Activated CD4-positive, alpha-beta T cell treated with anti-CD3 and anti-CD28 coated beads, Interleukin-2, Interleukin-4, amounts not matched to agents 100 ng/mL and 50 ng/mL, durations not matched to agents 16 hours and 8 hours (primary cell): Measurements from ENCODE around the gene SMARCD3.
A peak's percentile ranks its signal among the peaks of the same experiment; 100 is the strongest.

Experiments
- DNase-seq: peaks from one replicate; pipeline ENCODE4 v3.0.0-alpha.2; 2020; ENCODE audit warnings: low spot score

The SMARCD3 gene

DNA sequence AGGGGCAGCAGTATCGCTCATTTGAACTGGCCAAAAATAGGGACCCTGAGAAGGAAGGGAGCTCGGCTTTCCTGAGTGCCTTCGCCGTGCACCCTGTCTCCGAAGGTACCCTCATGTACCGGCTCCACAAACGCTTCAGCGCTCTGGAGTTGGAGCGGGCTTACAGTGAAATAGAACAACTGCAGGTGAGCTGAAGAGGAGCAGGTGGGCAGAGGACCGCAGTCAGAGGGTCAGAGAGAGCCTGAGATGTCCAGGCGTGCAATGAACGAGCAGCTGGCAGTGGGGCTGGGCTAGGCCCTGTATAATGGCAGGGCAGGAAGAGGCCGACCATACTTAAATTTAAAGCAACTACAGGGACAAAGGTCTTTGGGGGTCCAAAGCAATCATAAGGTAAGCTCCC lies 12.1 kb downstream of the SMARCD3 start:
- no peak for DNase-seq

- DNase-seq: no peak
Observed at GRCh38 chr7:151235091-151235787, 13.3 kb downstream of the SMARCD3 start.

- no peak for DNase-seq
Observed at GRCh38 chr7:151233804-151234203, 14.7 kb downstream of the SMARCD3 start.

DNA sequence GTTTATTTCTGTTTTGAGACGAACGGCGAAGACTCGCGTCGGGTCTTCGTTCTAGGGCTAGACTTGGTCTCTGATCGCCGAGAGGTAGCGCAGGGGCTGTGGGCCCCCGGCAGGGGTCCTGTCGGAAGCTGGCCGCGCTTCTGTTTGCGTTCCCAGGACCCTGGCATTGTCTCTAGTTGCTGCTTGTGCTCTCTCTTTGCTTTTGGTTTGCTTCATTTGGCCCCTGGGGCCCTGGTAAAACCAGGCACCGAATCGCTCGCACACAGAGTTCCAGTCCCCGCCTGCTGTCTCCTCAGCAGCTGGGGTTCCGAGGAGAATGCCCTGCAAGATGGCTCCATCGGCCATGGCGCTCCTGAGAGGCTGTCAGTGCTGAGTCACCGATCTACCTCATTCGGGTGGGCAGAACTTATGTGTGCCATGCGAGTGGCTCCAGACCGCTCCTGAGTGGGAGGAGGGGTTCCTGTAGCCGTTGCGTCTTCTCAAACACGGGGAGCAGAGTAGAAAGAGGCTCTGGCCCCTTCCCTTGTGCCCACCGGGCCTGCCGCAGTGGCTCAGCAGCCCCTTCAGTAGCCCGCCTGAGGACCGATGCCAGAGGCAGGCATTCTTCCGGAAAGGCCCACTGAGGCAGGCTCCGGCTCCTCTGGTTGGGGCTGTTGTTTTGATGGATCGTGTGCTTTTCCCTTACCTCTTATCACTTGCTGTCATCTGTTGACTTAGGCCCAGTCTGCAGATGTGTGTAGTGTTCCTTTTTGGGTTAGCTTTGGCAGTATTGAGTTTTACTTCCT lies 15.4 kb downstream of the SMARCD3 start:
- peak; percentile 73 for DNase-seq

DNA sequence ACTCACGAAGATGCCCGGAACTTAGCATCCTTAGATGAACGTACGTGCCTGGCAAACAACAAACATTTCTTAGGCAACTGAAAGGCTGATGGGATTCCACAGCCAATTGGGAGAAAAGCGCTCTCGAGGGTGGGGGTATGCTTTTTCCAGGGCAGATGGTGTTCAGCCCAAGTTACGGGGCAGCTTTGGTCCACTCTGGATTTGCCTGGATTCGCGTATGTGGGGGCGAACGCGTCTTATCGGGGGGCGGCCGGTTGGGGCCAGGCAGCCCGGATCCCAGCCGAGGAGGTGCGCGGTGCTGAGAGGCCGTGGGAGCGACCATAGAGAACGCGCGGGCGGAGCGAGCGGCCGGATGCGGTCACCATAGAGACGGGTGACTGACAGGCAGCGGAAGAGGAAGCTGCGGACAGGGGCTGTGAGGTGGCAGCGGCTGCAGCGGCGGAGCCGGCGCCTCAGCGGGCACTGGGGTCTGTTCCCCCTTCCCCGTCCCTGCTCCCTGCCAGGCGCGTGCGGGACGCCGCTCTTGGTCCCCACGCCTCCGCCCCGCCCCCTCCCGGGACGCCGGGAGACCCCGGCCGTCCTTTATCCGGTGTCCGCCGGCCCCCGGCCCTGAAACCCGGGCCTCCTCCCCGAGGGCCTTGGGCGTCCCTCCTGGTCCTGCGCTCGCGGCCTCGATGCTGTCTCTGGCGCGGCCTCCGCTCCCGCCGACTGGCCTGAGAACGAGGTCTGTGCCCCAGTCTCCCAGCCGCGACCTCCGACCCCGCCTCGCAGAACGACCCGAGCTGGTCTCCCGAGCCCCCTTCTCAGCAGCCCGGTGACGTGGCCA lies 16.2 kb downstream of the SMARCD3 start, which contains the start of gene CHPF2:
Gene CHPF2 (plus strand): TSS at position 393 of the 826 bp plus-strand sequence. CDS start 1,529 bp downstream, outside the sequence.
- peak; percentile 93 for DNase-seq

- DNase-seq: no peak
Observed at GRCh38 chr7:151231080-151231479, 17.4 kb downstream of the SMARCD3 start.

DNA sequence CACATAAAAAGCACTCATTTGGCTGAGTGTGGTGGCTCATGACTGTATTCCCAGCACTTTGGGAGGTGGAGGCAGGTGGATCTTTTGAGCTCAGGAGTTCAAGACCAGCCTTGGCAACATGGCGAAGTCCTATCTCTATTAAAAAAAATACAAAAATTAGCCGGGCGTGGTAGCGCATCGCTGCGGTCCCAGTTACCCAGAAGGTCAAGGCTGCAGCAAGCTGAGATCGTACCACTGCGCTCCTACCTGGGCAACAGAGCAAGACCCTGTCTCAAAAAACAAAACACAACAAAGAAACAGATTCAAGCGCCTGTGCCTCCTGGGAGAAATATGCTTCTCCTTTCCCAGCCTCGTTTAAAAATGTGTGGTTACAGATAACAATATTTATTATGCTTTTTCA lies 19.2 kb downstream of the SMARCD3 start:
- no peak for DNase-seq

GRCh38 chr7:151228024-151228866 lies 20.2 kb downstream of the SMARCD3 start:
- no peak for DNase-seq

DNA sequence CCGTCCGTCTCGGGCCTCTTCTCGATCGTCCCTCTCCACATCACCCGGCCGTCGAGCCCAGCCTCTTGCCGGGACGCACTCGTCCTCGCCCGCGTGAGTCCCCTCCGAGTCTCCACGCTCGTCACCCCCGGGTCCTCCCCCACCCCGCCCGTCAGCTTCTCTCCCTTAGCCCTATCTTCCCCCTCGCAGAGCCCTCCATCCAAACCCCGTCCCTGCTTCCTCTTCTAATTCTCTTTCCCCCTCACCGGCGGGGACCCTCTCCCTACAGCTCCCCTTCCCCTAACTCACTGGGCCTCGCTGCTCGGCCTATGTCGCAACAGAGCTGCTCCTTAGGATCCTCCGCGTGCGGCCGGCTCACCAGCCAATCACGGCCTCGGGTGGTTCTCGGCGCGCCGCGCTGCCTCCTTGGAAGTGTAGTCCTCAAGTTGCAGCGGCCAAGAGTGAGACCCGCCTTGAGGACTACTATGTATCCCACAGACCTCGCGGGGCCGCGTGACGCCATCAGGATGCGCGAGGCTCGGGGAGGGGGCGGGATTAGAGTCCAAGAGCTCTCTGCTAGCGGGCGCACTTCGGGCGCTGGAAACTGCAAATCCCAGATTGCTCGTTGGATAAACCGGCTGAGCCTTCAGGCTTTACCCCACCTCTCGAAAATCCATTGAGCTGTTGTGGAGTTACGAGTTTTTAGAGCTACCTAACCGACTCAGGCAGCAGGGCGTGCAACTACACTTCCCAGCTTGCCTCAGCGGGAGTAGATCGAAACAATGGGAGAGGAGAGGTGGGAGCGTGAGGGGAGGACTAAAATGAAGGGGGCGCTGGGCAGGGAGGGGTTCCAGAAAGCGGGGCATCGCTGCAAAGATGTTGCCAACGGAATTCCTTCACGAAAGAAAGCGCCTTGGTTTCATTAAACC lies 21.4 kb downstream of the SMARCD3 start, which contains the start of gene ABCF2:
Gene ABCF2 (minus strand): TSS at position 331 of the 908 bp plus-strand sequence. CDS start 747 bp downstream, outside the sequence.
- DNase-seq: peak; percentile 98

DNA sequence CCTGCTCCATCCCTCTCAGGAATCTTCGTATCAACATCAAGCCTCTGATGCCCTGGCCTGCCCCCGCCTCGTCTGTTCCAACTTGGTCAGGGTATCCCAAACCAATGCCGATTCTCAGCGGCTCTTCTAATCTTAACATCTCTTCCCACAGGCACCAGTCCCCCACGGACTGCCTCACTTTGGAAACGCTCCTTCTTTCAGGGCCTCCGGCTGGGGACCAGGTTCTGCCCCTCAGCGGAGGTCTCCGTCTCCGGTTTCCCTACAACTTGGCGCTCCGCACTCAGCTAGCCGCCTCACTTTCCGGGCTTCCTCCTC lies 22.0 kb downstream of the SMARCD3 start:
- DNase-seq: no peak

GRCh38 chr7:151225948-151226510 lies 22.5 kb downstream of the SMARCD3 start:
- DNase-seq: no peak

- DNase-seq: no peak
Observed at GRCh38 chr7:151223728-151224127, 24.8 kb downstream of the SMARCD3 start.

DNA sequence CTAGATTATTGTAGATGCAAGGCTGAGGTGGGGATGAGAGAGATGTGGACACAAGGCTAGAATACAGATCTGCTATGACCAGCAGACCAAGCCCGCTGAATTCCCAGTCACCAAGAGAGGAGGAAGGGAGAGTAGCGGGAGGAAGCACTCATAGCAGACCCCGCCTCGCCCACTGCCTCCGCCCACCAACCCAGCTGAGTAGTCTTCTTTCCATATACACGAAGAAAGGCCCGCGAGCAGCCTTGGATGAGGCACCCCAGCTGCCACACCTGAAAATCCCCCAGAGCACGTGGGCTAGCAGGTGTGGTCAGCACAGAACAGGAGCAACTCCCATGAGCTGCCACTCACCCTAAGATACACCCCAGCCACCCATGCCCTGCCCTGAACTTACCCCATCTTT lies 30.3 kb downstream of the SMARCD3 start:
- DNase-seq: no peak

DNA sequence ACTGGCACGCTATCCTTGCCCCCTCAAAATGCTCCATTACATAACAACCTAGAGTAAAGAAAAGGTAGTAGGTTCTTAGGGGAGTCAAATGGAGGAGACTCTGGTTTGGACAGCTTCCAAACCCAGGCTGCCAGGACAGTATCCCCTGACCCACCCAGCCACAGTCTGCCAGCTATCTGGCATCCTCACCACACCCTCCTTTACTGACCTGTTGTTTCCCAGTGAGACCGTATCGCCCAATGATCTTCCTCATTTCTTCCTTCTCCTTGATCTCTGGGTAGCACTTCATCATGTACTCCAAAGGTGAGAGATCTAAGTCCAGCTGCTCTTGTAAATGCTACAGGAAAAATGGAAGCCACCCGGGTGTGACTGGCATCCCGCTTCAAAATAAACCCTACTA lies 33.1 kb downstream of the SMARCD3 start:
- no peak for DNase-seq

GRCh38 chr7:151213826-151214225 lies 34.7 kb downstream of the SMARCD3 start:
- no peak for DNase-seq

GRCh38 chr7:151212626-151213025 lies 35.9 kb downstream of the SMARCD3 start:
- no peak for DNase-seq

GRCh38 chr7:151211155-151211772 lies 37.2 kb downstream of the SMARCD3 start:
- DNase-seq: no peak

DNA sequence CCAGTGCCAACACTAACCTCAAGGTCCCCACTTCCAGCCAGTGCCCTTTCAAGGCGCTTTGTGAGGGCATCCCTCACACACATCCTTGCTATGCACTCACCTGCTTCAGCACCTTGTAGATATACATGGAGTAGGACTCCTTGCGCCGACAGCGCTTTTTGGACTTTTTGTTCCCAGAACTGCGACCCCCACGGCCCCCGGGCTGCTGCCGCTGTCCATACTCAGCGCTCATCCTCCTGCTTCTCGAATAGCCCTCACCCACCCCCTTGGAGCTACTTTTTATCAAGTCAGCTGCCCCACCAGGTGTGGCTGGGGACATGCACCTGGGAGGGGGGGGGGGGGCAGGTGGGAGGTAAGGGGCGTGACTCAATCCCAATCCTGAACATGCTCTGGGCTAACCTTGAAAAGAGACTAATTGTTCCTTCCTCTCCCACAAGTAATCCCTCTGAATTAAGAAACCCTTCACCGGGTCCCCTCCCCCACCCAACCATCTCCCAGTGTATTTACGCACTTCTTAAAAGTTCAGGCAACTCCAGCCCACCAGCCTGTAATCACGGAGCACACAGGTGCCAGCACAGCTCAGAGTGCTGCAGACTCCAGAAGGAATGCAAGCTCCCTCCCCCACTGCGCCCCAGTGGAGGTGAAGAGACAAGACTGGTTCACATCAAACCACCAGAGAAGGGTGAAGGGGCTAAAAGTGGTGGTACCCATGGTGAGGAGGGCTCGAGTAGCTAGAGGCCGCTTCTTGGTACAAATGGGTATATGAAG lies 38.2 kb downstream of the SMARCD3 start, which contains the start of gene H2BK1:
Gene H2BK1 (minus strand): TSS at position 402 of the 768 bp plus-strand sequence. CDS start 170 bp downstream, at position 232.
- no peak for DNase-seq

- no peak for DNase-seq
Observed at GRCh38 chr7:151209588-151209987, 38.9 kb downstream of the SMARCD3 start.
